ENCODE results near the gene SINHCAF.
"Not testable (repeated sequence)": the region's sequence is repeated elsewhere in the genome, so short reads cannot be mapped to it uniquely, and the experiment has no call there.

SINHCAF gene

DNA sequence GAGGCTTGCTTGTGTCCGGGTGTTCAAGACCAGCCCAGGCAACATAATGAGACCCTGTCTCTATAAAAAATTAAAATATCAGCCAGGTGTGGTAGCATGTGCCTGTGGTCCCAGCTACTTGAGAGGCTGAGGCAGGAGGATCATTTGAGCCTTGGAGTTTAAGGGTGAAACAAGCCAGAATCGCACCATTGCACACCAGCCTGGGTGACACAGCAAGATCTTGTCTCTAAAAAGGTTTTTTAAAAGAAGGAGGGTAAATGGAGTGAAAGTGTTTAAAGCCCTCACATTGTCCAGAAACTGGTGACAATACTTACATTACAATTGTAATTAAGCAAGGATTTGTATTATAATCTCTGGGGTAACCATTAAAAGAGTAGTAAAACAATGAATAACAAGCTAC is 64.2 kb downstream of the SINHCAF start:
- no peak for TF ChIP-seq POLR2A (IDR thresholded peaks at IDR 0.05; ENCODE audit: extremely low read depth, insufficient read length)
- TF ChIP-seq, protein P1, sequence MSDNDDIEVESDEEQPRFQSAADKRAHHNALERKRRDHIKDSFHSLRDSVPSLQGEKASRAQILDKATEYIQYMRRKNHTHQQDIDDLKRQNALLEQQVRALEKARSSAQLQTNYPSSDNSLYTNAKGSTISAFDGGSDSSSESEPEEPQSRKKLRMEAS (IDR thresholded peaks at IDR 0.05; ENCODE audit: low read depth, low read length) = no peak
- TF ChIP-seq, protein P2, sequence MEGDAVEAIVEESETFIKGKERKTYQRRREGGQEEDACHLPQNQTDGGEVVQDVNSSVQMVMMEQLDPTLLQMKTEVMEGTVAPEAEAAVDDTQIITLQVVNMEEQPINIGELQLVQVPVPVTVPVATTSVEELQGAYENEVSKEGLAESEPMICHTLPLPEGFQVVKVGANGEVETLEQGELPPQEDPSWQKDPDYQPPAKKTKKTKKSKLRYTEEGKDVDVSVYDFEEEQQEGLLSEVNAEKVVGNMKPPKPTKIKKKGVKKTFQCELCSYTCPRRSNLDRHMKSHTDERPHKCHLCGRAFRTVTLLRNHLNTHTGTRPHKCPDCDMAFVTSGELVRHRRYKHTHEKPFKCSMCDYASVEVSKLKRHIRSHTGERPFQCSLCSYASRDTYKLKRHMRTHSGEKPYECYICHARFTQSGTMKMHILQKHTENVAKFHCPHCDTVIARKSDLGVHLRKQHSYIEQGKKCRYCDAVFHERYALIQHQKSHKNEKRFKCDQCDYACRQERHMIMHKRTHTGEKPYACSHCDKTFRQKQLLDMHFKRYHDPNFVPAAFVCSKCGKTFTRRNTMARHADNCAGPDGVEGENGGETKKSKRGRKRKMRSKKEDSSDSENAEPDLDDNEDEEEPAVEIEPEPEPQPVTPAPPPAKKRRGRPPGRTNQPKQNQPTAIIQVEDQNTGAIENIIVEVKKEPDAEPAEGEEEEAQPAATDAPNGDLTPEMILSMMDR (IDR thresholded peaks at IDR 0.05; ENCODE audit: low read depth, low read length) = no peak
- TF ChIP-seq MYC (IDR thresholded peaks at IDR 0.05; ENCODE audit: low read depth, low read length) = no peak
- no peak overlapping the region for H3K4me3 ChIP-seq (ENCODE audit: low read depth, low read length)
- DNase-seq (ENCODE audit: low read depth) = no peak

DNA sequence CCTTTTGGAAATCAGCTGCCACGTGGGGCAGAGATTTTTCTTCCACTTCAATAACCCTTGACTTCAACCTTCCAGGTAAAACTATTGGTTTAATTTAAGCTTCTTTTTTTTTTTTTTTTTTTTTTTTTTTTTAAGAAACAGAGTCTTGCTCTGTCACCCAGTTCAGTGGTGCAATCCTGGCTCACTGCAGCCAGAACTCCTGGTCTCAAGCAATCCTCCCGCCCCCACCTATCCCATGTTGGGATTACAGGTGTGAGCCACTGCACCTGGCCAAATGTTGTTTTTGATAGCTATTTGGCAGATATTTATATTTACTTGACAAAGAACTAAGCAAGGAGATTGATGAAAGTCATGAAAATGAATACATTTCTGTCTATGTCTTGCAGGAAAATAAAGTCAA is 65.1 kb downstream of the SINHCAF start:
- no peak for DNase-seq (ENCODE audit: low read depth)
- no peak overlapping the region for H3K4me3 ChIP-seq (ENCODE audit: low read depth, low read length)
- TF ChIP-seq, protein P1 (IDR thresholded peaks at IDR 0.05; ENCODE audit: low read depth, low read length) = no peak
- no peak for TF ChIP-seq POLR2A (IDR thresholded peaks at IDR 0.05; ENCODE audit: extremely low read depth, insufficient read length)
- TF ChIP-seq MYC (IDR thresholded peaks at IDR 0.05; ENCODE audit: low read depth, low read length) = no peak

DNA sequence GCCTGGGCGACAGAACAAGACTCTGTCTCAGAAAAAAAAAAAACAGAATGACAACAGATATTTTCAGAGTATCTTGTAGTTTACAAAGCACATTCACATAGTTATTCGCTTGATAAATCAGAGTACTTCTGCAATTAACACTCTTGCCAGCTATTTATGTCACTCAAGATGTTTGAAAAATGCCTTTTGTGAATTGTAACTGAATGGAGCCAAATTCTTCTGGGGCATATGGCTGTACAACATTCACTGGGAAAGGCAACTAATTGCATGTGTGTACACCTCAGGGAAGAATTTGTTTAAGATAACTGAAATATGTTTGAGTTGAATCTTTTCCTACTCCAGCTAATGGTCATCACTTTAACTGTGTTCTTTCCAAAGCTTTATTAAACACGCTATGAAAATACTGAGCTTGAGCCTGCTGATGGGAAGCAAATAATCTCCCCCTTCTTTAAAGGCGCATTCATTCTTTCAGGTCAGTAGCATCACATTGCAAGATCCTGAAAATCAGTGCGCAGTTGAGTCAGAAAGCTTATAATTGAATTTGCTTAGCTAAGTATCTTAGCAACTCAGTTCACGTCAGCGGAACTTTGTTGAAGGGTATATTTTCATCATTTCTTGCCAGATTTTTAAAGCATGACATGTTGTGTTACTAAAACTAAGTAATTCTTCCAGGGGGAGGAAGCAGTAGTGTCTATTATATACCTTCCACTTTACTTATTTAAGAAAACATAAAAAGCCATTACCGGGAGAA is 66.6 kb downstream of the SINHCAF start:
- no peak overlapping the region for H3K4me3 ChIP-seq (ENCODE audit: low read depth, low read length)
- TF ChIP-seq, protein P1 (IDR thresholded peaks at IDR 0.05; ENCODE audit: low read depth, low read length) = no peak
- no peak for TF ChIP-seq POLR2A (IDR thresholded peaks at IDR 0.05; ENCODE audit: extremely low read depth, insufficient read length)
- no peak for TF ChIP-seq MYC (IDR thresholded peaks at IDR 0.05; ENCODE audit: low read depth, low read length)
- TF ChIP-seq, protein P2 (IDR thresholded peaks at IDR 0.05; ENCODE audit: low read depth, low read length) = no peak
- DNase-seq (ENCODE audit: low read depth) = no peak

DNA sequence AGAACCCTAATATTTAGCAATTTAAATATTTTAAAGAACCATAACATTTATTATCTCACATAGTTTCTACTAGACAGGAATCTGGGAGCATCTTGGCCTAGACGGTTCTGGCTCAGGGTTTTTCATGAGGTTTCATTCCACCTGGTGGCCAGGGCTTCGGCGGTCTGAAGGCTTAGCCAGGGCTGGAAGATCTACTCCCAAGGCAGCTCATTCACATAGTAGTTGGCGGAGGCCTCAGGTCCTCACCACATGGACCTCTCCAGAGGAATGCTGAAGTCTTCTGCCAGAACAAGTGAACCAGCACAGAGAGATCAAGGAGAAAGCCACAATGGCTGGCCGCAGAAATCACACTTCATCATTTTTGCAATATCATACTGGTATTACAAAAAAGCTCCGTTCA is 68.2 kb downstream of the SINHCAF start:
- TF ChIP-seq, protein P1 (IDR thresholded peaks at IDR 0.05; ENCODE audit: low read depth, low read length) = no peak
- TF ChIP-seq MYC (IDR thresholded peaks at IDR 0.05; ENCODE audit: low read depth, low read length) (no peak), POLR2A (IDR thresholded peaks at IDR 0.05; ENCODE audit: extremely low read depth, insufficient read length) (no peak)
- TF ChIP-seq, protein P2 (IDR thresholded peaks at IDR 0.05; ENCODE audit: low read depth, low read length) = no peak
- DNase-seq (ENCODE audit: low read depth) = no peak
- H3K4me3 ChIP-seq (ENCODE audit: low read depth, low read length) = no peak overlapping the region

DNA sequence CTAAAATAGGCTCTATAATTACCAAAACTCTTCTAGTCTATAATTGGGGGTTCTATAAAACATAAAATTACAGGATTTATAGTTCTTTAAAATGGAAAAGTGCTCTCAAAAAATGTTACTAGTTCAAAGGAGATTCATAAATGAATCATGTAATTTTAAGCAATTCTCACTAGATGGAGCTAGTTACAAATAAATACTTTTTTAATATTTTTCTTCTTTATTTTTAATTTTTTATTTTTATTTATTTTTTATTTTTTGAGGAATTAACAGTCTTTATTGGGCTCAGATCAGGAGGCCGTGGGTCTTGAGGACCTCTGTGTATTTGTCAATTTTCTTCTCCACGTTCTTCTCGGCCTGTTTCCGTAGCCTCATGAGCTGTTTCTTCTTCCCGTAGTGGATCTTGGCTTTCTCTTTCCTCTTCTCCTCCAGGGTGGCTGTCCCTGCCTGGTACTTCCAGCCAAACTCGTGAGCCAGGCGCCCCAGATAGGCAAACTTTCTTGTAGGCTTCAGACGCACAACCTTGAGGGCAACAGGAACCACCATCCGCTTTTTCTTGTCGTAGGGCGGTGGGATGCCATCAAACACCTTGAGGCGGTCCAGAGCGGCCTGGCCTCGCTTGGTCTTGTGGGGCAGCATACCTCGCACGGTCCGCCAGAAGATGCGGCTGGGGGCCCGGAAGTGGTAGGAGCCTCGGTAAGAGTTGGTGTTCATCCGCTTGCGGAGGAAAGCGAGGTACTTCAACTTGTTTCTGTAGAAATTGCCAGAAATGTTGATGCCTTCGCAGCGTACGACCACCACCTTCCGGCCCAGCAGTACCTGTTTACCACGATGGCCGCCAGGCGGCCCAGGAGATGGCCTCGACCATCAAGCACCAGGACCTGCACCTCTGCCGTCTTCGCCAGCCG is 74.0 kb downstream of the SINHCAF start:
- H3K4me3 ChIP-seq (ENCODE audit: low read depth, low read length); DNase-seq (ENCODE audit: low read depth): not testable (repeated sequence)

DNA sequence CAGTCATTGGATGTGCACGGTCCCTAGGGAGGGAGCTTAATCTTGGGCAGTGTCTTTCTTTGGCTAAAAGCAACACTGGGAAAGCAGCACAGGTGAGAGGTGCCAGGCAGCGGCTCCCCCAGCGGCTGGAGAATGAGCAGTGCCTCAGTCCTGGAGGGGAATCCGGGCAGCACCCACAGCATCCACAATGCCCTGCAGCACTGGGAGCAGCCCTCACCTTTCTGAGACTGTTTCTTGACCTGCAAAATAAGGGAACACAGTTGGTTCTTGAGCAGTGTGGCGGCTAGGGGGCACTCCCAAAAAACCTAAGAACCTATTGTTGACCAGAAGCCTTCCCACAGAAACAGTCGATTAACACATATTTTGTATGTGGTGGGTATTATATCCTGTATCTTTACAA is 75.8 kb downstream of the SINHCAF start:
- TF ChIP-seq, protein P1 (IDR thresholded peaks at IDR 0.05; ENCODE audit: low read depth, low read length) = no peak
- TF ChIP-seq POLR2A (IDR thresholded peaks at IDR 0.05; ENCODE audit: extremely low read depth, insufficient read length) (no peak), MYC (IDR thresholded peaks at IDR 0.05; ENCODE audit: low read depth, low read length) (no peak)
- TF ChIP-seq, protein P2 (IDR thresholded peaks at IDR 0.05; ENCODE audit: low read depth, low read length) = no peak
- DNase-seq (ENCODE audit: low read depth) = no peak

More for the DNA sequence above, 75.8 kb downstream of the SINHCAF start:
- H3K4me3 ChIP-seq (ENCODE audit: low read depth, low read length) = no peak overlapping the region

Data from NB4 (cell line).